ENCODE data around the gene UGT1A9. TPM values are rescaled to one million over a fixed set of nuclear protein-coding genes. Genes with fewer than 3 reads are reported as not detected.

The UGT1A9 gene
- total and polyA plus RNA-seq, 2 of the 4 experiments (the other 2 are of a cell fraction), result not detected

GRCh38 chr2:233807215-233807865 lies 135.6 kb downstream of the UGT1A9 start:
- ChIA-PET POLR2A (ENCODE audit: unreplicated experiment) (no interaction called here), CTCF (no interaction called here)
- no peak for ATAC-seq (ENCODE audit: low read depth)
- Histone ChIP-seq H3K18ac (ENCODE audit: low read depth, low read length) (no peak overlapping the region), H3K79me1 (ENCODE audit: low read depth in 1 of 2, low read length in 2 of 2) (no peaks in the 10 kb centered on the region), H3K36me3 (ENCODE audit: control insufficient read depth, insufficient read depth, low read length) (no peaks in the 10 kb centered on the region), H3K27ac (ENCODE audit: insufficient read depth, low read length) (no peak overlapping the region), H2BK120ac (ENCODE audit: low read depth, low read length) (no peak overlapping the region), H3K4me3 (ENCODE audit: insufficient read depth, low read depth, low read length) (no peak overlapping the region), H2AK5ac (ENCODE audit: low read depth, low read length) (no peak overlapping the region), H4K8ac (ENCODE audit: low read depth in 2 of 2, low read length in 2 of 2) (no peak overlapping the region), H2AFZ (replicated peaks; ENCODE audit: low read length, poor library complexity) (no peak overlapping the region), H3K9me3 (ENCODE audit: control insufficient read depth, insufficient read depth, low read length) (no peaks in the 10 kb centered on the region), H3K27me3 (ENCODE audit: control insufficient read depth, insufficient read depth, low read length) (peaks cover 44% of the 10 kb centered on the region), H3K4ac (ENCODE audit: low read depth, low read length) (no peak overlapping the region), H3K14ac (replicated peaks; ENCODE audit: low read depth, low read length) (no peak overlapping the region), H3K4me2 (ENCODE audit: low read depth, low read length) (no peak overlapping the region), H4K20me1 (ENCODE audit: insufficient read depth, low read length) (no peaks in the 10 kb centered on the region), H3K56ac (ENCODE audit: extremely low read depth, insufficient read depth, low read length) (no peak overlapping the region), H2BK5ac (ENCODE audit: low read depth, low read length, poor library complexity, severe bottlenecking) (no peak overlapping the region), H2BK20ac (ENCODE audit: low read depth, low read length) (no peak overlapping the region), H4K5ac (ENCODE audit: low read depth, low read length) (no peak overlapping the region), H3K9me1 (ENCODE audit: insufficient read depth, low read length) (no peaks in the 10 kb centered on the region), H3K23ac (ENCODE audit: low read depth, low read length) (no peak overlapping the region), H2BK15ac (ENCODE audit: low read depth, low read length) (no peak overlapping the region), H4K91ac (ENCODE audit: insufficient read depth, low read depth, low read length) (no peak overlapping the region), H3K9ac (ENCODE audit: low read depth, low read length) (no peak overlapping the region), H3K4me1 (ENCODE audit: control insufficient read depth, insufficient read depth, low read length) (no peaks in the 10 kb centered on the region), H2AK9ac (replicated peaks; ENCODE audit: low read depth, low read length, poor library complexity) (no peak overlapping the region)
- DNase-seq, result no peak
- in situ Hi-C loops (cut with MboI; ENCODE audit: low sequenced_read_pairs) (no loop called here), intact Hi-C loops (cut with micrococcal nuclease) (no loop called here), dilution Hi-C loops (cut with HindIII; ENCODE audit: low sequenced_read_pairs, unreplicated experiment) (no loop called here)
- 35% methylated on average over 2 of the region's 12 CpGs; no CpG with 5 or more reads in 1 of the 2 experiments for WGBS, 2 experiments (ENCODE audit: extremely low coverage in 2 of 2, insufficient read length in 1 of 2)
- TF ChIP-seq MAFK (IDR thresholded peaks at IDR 0.05; ENCODE audit: low read depth, low read length) (no peak), RFX5 (IDR thresholded peaks at IDR 0.05; ENCODE audit: low read depth, low read length) (no peak), USF2 (IDR thresholded peaks at IDR 0.05; ENCODE audit: low read depth, low read length) (no peak), CEBPB (IDR thresholded peaks at IDR 0.05; ENCODE audit: low read depth, low read length) (no peak), CTCF (conservative IDR thresholded peaks at IDR 0.05; ENCODE audit: low read depth, low read length) (no peak), RAD21 (IDR thresholded peaks at IDR 0.05; ENCODE audit: low read length) (no peak), SMC3 (IDR thresholded peaks at IDR 0.05; ENCODE audit: low read depth, low read length) (no peak), MAZ (IDR thresholded peaks at IDR 0.05; ENCODE audit: borderline replicate concordance, low read depth, low read length) (no peak), POLR2A (IDR thresholded peaks at IDR 0.05; ENCODE audit: low read depth, low read length) (no peak), ELK1 (IDR thresholded peaks at IDR 0.05; ENCODE audit: borderline replicate concordance, low read depth, low read length) (no peak), MXI1 (IDR thresholded peaks at IDR 0.05; ENCODE audit: borderline replicate concordance, low read depth, low read length) (no peak), CHD1 (IDR thresholded peaks at IDR 0.05; ENCODE audit: low read depth, low read length) (no peak), BHLHE40 (IDR thresholded peaks at IDR 0.05; ENCODE audit: low read depth, low read length) (no peak), NFE2L2 (IDR thresholded peaks at IDR 0.05; ENCODE audit: low read depth, low read length) (no peak), RCOR1 (IDR thresholded peaks at IDR 0.05; ENCODE audit: insufficient replicate concordance, low read length) (no peak)
- no TSS peak for BruUV-seq (replicated peaks)
